Putamen (tissue), 1 donor: Measurements from ENCODE around the gene SPATC1L.

Experiments used
- DNase-seq: peaks from one replicate; pipeline ENCODE4 v3.0.0-alpha.2; 2016; ENCODE audit warnings: low spot score

The SPATC1L gene

DNA sequence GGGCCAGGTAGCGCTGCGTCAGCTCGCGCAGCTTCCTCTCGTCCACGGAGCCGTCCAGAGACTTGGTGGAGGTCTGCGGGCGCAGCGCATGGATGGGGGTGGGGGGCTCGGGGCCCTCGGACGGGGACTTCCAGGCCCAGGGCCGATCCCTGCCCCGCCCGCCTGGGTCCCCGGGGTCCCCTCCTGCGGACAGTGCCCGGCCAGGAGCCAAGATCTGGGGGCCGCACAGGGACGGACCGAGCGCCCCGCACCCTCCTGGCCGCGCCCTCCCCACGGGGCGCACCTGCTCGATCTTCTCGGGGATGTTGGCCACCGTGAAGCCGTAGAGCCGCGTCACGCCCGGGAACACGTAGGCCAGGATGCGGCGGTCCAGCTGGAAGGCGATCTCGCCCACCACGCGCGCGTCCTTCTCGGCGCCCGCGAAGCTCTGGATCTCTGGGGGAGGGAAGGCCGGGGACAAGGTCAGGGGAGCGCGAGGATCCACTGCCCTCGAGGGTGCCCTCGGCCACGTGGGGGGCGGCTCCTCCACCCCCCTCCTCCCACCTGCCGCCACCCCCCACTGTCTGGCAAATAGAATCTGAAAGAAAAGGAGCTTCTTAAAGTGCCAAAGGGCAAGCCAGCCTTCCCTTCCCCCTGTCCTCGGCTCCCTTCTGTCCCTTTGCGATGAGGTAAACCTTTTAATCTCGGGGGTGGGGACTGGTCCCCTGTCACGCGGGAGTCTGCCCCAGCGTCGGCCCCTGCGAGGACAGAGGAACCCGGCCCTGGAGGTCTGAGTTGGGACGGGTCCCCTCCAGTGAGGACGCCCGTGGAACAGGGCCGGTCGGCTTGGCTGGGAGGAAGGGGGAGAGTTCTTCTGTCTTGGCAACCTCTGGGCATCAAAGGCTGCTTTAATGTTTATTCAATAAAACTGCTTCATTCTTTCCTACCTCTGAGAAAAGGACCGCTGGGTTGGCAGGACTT is 22.3 kb downstream of the SPATC1L start:
- no peak for DNase-seq

DNA sequence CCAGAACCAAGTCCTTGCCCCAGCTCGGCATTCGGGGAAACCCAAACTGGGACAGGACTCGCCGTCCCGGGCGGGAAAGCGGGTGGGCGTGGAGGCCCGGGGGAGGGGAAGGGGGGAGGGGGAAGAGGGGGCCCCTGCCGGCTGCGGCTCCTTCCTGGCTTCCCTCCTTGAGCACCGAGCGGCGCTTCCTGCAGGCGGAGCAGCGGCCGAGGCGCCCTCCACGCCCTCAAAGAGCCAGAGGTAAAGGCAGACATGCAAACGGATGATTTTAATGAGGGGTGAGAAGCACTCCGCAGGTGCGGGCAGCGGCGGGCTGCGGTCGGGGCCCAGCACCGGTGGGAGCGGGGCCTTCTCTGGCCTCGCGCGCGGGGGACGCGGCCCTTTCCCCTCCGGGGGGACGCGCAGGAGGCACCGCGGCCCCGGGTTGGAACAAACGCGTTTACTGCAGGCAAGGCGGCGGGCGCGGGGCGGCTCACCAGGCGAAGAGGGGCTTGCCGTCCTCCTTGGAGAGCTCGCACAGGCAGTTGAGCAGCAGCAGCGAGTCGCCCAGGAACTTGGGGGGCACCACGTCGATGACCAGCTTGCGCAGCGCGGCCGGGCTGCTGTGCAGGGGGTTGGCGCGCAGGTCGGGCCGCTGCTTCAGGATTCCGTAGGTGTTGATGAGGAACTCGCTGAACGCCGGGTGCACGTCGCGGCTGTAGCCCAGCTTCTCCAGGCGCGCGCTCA is 23.2 kb downstream of the SPATC1L start:
- DNase-seq = no peak

DNA sequence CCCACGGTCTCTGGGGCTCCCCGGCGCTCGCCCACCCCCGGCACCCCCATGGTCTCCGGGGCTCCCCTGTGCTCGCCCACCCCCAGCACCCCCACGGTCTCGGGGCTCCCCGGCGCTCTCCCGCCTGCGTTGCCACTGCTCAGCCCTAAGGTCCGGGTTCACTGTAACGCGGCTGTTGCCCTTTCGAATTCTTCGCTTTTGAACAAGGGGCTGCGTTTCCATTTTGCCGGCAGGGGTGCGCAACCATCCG is 23.7 kb downstream of the SPATC1L start:
- DNase-seq = no peak

DNA sequence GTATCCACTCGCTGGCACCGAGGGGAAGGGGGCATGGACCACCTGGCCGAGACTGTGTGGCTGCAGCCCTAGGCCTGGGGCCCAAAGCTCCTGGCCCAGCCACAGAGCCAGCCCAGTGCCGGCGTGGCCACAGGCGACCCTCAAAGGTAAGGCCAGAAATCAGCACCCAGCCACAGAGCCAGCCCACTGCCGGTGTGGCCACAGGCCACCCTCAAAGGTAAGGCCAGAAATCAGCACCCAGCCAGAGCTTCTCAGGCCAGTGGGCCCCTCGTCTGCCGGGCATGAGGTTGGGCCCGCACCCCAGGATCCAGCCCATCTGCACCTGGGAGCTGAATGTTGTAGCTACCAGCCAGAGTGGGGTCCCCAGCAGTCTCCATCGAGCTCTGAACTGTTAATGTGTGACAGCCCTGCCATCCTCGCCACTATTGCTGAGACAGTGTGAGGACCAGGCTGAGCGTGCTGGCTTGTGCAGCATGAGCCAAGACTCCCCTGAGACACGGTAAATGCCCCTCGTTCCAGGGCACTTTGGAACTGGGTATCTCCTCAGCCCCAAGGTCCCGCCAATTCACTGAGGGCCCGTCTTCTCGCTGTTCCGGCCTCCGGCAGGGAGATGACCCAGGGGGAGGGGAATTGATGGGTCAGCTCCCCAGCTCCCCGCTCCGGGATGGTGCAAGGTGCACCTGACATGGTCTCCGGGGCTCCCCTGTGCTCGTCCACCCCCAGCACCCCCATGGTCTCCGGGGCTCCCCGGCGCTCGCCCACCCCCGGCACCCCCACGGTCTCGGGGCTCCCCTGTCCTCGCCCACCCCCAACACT is 24.2 kb downstream of the SPATC1L start:
- no peak for DNase-seq

DNA sequence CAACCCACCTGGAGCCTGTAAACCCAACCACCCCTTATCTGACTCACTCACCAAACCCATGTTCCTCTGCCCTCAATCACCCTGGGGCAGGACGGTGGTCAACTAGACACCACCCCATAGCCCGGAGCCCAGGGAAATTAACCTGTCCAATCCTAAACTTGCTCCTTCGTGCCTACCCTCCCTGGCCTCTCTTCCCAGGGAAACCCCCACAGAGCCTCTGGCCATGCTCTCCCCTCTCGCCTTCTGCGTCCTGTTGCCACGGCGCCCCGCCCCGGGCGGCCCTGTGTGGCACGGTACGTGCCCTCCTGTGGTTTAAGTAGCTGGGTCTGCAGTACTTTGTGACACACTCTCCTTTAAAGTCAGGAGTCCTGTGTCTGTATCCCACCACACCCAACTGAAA is 24.9 kb downstream of the SPATC1L start:
- DNase-seq = no peak

DNA sequence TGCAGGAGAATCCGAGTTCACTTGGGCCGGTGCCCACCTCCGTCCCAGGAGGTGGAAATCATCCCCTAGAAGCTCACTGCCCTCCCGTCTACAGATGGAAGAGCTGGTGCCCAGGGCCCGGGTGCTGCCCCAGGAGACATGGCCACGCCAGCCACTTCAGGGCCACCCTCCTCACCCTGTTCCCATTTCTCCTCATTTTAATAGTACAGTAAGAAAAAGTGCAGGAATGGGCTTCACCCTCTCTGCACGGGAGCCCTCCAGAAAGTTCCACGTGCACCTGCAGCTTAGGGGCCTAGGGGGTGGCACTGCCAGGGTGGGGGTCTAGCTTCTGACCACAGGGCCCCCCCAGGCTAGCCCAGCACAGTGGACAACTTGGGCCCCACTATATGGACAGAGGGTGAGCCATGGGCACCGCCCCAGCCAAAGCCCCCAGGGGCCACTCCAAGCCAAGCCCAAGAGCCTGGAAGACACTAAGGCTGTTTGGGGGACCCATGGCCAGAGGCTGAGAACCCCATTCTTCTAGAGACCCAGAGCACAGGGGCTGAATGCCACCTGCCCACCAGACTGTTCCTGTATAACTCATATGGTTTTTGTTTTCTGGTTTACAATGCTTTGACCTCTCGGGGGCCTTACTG is 25.5 kb downstream of the SPATC1L start:
- no peak for DNase-seq

DNA sequence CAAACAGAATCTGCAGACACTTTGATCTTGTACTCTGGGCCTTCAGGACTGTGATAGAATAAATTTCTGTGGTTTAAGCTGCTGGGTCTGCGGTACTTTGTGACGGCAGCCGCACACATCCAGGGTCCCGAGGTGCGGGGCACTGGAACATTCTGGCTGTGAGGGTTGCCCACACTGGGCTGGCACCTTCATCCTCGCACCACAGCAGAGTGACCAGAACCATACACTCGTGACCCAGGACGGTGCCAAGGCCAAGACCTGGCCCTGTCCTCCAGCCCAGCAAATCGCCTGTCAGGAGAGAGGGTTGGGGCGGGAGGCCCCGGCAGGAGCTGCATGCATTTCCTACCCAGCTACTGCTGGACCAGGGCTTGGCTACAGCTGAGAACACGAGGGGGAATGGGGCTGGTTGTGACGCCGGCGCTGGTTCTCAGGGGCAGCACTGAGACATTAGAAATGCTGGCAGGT is 26.2 kb downstream of the SPATC1L start:
- no peak for DNase-seq

DNA sequence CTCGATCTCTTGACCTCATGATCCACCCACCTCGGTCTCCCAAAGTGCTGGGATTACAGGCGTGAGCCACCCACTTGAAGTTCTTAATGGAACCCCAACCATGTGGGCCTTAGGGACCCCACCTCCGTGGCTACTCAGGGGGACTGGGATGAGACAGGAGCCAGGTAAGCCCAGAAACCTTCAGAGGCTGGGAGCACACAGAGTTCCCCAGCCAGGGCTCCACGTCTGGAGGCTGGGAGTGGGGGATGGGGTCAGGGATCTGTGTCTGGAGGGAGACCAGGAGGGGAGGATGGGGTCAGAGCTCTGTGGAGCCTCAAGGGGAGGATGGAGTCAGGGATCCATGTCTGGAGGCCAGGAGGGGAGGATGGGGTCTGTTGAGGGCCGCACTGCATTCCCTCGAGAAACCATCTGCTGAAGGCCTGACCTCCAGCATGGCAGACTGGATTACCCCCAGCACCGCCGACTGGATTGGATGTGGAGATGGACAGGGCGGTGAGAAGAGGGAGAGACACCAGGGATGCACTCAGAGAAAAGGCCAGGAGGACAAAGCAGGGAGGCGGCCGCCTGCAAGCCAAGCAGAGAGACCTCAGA is 26.8 kb downstream of the SPATC1L start:
- no peak for DNase-seq

DNA sequence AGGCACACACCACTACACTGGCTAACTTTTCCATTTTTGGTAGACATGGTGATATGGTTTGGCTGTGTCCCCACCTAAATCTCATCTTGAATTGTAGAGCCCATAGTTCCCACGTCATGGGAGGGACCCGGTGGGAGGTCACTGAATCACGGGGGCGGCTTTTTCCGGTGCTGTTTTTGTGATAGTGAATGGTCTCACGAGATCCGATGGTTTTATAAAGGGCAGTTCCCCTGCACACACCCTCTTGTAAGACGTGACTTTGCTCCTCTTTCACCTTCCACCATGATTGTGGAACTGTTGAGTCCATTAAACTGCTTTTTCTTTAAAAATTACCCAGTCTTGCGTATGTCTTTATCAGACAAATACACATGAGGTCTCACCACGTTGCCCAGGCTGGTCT is 27.6 kb downstream of the SPATC1L start:
- DNase-seq = no peak

DNA sequence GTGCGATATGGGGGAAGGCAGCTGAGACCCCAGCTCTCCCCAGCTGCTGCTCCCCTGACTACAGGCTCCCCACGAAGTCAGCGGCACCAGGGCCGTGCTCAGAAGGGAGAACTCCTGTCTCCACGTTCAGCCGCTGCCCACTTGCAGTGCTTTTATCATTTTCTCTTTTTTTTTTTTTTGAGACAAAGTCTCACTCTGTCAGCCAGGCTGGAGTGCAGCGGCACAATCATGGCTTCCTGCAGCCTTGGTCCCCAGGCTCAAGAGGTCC is 27.9 kb downstream of the SPATC1L start:
- no peak for DNase-seq

DNA sequence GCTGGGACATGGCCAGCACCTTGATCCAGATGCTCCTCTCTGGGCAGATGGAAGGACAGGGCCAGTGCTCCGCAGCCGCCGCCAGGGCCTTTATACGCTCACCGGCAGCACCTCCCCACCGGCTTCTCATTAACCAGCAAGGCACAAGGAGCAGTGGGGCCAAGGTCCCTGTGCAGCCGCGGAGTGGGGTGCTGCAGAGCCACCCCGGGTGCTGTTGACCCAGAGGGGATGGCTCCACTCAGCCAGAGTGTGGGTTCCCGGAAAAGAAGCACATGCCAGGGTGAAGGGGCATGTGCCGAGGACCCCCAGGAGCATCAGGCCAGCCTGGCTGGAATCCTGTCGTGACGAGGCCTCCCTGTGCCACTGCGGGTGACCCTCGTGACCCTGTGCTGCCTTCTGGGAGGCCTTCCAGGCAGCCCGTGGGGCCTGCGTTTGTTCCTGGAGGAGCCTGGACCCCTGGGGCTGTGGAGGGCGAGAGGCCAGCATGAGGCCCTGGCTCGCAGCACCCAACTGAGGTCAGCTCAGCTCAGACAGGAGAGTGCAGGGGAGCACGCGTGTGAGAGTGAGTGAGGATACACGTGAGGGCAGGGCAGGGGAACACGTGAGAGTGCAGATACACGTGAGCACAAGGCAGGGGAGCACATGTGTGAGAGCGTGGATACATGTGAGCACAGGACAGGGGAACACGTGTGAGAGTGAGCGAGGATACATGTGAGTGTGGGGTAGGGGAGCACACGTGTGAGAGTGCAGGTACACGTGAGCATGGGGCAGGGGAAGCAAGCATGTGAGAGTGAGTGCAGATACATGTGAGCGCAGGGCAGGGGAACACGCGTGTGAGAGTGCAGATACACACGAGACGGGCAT is 28.5 kb downstream of the SPATC1L start, which contains the start of gene FTCD:
Gene FTCD, minus strand, starts transcription at position 66 of the 864 bp plus-strand sequence. Its CDS starts 56 bp downstream, at position 10.
- no peak for DNase-seq

DNA sequence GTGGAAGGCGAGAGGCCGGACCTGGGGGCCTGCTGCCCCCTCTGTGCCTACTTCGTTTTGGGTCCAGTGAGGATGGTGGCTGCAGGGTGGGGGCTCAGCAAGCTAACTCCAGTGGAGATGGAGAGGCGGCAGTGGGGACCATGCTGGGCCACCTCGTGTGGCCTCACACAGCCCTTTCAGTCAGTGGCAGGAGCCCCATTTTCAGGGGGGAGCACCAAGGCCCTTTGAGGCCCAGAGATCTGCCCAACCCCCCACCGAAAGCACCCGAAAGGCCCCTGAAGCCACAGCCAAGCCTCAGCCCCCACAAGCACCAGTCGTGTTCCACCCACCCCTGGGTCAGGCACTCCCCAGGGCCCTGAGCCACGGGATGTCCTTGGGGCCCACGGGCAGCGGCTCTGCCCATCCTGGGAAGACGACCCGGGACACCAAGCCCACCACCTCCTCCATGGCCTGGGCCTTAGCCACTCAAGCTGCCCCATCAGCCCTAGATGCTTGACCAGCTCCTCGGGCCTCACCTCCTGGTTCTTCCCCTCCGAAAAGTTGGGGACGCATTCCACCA is 29.2 kb downstream of the SPATC1L start:
- DNase-seq = no peak

DNA sequence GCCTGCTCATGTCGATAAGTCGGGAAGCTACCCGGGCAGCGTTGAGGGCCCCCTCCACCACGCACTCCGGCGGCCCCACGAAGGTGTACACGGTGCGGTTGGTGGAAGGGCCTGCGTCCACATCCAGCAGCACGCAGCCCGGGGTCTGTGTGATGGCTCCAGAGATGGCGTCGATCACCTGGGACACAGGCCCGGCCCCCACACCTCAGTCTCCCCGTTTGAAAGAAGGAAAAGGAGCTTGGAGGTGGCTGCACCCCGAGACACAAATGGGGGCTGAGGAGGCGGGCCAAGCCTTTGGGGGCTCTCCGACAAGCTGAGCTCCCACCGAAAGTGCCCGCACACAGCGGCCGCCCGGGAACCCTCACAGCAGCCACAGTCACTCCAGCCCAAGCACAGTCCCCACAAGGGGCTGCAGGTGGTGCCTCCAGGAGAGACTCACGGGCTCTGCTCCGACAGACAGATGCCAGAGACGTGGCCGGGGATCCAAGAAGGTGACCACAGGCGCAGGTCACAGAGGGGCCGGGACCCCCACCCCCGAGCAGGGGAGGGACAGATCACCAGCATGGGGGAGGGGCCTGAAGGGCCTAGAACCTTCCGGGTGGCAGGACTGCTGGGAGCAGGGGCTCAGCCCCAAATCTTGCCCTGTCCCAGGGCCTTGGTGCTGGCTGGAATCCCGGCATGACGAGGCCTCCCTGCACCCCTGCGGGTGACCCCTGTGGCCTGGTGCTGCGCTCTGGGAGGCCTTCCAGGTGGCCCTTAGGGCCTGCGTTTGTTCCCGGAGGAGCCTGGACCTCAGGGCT is 29.9 kb downstream of the SPATC1L start:
- no peak for DNase-seq

DNA sequence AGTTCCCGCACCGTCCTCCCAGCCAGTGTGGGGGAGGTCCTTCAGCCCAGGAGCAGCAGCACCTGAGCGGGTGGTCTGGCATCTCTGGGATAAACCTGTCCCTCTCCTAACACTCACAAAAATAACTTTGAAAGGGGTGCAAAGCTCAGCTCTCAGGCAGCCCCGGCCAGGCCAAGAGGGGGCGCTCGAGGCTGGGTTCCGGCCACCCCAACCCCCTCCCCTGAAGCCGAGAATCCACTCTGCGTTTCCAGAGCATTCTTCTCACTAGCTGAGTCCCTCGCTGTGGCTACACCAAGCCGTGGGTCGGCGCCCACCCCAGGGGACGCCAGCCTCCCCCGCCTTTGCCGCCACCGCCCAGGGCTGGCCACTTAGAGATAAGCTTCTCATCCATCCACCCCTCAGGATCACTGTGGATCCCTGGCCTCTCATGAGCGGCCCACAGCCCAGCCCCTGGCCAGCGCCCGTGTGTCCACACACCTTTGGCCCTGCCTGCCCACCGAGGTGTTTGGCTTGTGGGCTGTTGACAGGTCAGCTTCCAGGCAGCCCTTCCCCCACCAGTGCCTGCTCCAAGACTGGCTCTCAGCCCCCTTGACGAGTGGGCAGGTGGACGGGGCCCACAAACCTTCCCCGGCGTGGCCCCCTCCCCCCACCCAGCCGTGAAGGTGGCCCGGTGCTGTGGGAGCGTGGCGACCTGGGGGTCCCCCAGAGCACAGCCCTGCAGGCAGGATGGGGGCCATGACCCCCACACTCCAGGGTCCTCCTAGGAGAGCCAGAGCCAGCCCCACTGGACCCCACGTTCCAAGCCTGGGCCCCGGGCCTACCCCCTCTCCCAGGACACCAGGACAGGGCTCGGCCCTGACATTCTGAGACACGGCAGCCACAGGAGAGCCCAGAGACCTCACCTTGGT is 30.8 kb downstream of the SPATC1L start:
- DNase-seq = no peak

DNA sequence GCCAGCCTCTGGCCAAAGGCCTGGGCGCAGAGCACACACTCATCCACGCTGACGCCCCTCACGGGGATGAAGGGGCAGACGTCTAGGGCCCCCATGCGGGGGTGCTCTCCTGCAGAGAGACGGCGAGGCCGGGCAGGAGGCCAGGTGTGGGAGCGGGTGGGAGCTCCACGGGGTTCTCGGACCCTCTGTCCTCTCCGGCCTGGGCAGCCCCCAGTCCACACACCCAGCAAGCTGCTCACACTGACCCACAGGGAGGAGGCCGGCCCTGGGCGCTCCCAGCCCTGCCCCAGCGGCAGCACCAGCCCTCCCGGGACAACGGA is 31.4 kb downstream of the SPATC1L start:
- DNase-seq = no peak

DNA sequence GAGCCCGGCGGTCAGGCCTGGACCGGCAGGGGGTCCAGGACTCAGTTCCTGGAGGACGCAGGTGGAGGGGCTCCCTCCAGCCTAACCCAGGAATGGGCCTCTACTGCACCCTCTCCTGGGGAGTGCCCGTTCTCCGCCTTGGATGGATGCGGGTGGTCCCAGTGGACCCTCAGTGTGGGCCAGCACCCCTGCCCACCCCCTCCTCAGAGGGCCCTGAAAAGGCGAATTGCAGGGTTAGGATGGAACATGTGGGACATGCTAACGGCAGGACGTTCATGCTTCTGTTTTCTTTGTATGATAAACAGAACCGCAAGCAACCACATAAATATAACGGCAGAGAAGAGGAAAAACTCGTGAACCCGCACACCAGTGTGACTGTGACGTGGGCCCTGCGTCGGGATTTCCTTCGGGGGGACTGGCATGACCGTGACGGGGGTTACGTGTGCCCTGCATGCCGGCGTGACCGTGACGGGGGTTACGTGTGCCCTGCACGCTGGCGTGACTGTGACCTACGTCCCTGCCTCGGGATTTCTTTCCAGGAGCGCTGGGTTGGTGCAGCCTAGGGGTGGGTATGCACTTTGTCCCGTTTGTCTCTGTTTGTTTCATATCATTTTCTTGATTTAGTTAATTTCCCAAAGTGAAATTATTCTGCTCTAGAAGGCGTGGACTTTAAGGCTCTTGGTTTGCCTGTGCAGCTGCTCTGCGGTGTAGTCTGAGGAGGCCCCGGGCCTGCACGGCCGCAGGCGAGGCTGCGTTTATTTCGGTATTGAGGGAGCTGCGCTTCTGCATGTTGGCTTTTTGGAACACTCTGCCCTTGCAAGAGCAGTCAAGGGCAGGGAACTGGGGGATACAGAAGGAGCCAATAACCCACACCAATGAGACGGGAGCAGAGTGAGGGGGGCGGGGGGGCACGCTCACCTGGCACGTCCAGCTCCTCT is 32.0 kb downstream of the SPATC1L start:
- DNase-seq = no peak

DNA sequence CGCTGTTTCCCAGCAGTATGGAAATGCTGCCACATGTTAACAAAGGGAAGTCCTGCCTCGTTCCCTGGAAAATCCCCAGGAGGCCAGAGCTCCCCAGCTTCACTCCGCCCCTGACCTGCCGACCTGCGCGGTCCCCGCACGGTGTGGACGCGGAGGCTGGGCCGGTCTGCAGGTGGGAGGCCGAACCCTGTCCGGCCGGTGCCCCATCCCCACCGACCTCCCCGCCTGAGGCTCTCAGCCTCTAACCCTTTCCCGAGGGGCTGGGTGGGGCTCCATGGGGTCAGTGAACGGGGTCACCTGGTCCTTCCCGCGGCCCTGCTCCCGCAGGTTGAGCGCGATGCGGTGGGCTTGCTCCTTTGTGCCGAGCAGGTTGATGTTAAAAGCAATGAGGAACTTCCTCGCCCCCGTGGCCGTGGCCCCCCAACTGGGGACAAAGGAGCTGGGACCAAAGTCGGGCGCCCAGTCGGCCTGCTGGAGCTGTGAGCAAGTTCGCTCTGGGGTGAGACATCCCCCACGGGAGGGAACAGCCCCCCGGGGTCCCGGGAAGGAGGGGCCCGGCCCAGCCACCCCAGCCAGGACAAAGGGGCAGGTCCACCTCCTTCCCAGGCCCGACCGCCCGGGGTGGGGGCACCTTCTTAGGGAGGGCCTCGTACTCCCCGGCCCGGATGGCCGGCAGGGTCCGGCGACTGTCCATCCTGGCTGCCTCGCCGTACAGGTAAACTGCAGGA is 32.8 kb downstream of the SPATC1L start:
- no peak for DNase-seq
